Measurements from ENCODE around the gene YEATS2.

DNA sequence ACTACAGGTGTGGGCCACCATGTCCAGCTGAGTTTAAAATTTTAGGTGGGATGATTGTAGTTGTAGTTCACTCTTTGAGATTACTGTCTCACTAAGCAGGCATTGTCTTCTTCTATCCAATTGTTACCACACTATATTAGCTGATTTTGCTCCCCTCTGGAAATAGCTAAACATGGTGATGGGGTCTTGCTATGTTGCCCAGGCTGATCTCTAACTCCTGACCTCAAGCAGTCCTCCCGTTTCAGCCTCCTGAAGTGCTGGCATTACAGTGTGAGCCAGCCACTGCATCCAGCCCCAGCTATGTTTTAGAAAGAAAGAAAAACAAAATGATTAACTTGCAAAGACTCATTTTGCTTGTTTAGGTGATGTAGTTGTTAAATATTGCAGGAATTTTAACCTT, 30.6 kb downstream of the YEATS2 start:
- TF ChIP-seq, protein P1, sequence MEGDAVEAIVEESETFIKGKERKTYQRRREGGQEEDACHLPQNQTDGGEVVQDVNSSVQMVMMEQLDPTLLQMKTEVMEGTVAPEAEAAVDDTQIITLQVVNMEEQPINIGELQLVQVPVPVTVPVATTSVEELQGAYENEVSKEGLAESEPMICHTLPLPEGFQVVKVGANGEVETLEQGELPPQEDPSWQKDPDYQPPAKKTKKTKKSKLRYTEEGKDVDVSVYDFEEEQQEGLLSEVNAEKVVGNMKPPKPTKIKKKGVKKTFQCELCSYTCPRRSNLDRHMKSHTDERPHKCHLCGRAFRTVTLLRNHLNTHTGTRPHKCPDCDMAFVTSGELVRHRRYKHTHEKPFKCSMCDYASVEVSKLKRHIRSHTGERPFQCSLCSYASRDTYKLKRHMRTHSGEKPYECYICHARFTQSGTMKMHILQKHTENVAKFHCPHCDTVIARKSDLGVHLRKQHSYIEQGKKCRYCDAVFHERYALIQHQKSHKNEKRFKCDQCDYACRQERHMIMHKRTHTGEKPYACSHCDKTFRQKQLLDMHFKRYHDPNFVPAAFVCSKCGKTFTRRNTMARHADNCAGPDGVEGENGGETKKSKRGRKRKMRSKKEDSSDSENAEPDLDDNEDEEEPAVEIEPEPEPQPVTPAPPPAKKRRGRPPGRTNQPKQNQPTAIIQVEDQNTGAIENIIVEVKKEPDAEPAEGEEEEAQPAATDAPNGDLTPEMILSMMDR (IDR thresholded peaks at IDR 0.05), result no peak
- no peak for TF ChIP-seq POLR2A (IDR thresholded peaks at IDR 0.05)
